HCT116 (cell line): ENCODE data around the gene KCNAB2. TPM values are rescaled to one million over a fixed set of nuclear protein-coding genes. Genes with fewer than 3 reads are reported as not detected.

Experiments used
- ATAC-seq: fragments of 200-7000 bp; cut with Tn5 transposase; 2 replicates; pipeline ENCODE4 v1.9.1; 2020; ENCODE audit warnings: mild to moderate bottlenecking, moderate library complexity
- BruUV-seq: library from RNA; stranded (reverse); fragments of 400-500 nt; replicated peaks from 2 replicates; lab custom pipeline; 2021; lab: Mats Ljungman, UMichigan
- CTCF ChIA-PET: fragments of 300-600 bp; sonication (Branson Sonifier 250); formaldehyde crosslinking; loops from one replicate; lab custom pipeline; 2021; ENCODE audit warnings: antibody characterized with exemption; lab: Charles Lee
- POLR2A ChIA-PET: fragments of 300-600, 350-600 bp; sonication (Branson Sonifier 250); formaldehyde crosslinking; loops from one replicate; lab custom pipeline; 2021; ENCODE audit warnings: antibody characterized with exemption; lab: Charles Lee
- RAD21 ChIA-PET, 2 experiments: fragments of 300-600 bp; sonication (Branson Sonifier 250); formaldehyde crosslinking; loops; one replicate each; lab custom pipeline; 2023; ENCODE audit warnings: low total read pairs in 2 of 2; ENCODE audit not compliant: uncharacterized antibody in 2 of 2, unreplicated experiment in 2 of 2, low non-redundant PET in 1 of 2; lab: Charles Lee
- DNase-seq: peaks from one replicate; pipeline ENCODE4 v3.0.0-alpha.2; 2010; ENCODE audit warnings: low read depth, low spot score
- H2AFZ ChIP-seq: fragments of 200-600 bp; shearing (Covaris generic), sonication (generic); 2 replicates; pipeline ENCODE4 v1.6.1; 2017; ENCODE audit warnings: low read depth, mixed run types, mixed read lengths, antibody characterized with exemption, low read length; ENCODE audit not compliant: poor library complexity, severe bottlenecking
- H3K27ac ChIP-seq: 2 replicates; pipeline ENCODE4 v1.5.1; 2012; ENCODE audit warnings: low read depth, low read length
- H3K27me3 ChIP-seq: fragments of 200-600 bp; sonication (generic); 2 replicates; pipeline ENCODE4 v1.6.1; 2016; ENCODE audit warnings: mixed run types, low read length, mixed read lengths; ENCODE audit not compliant: insufficient read depth
- H3K36me3 ChIP-seq, 2 experiments: fragments of 200-500 bp in 1 of 2; fragments of 200-600 bp in 1 of 2; sonication (Bioruptor generic) in 1 of 2; sonication (generic) in 1 of 2; 2 replicates each; pipeline versions ENCODE4 v1.5.1 to v1.6.1; 2014 to 2016; ENCODE audit warnings: low read length in 2 of 2, inconsistent platforms in 1 of 2, mixed read lengths in 1 of 2, mixed run types in 1 of 2; ENCODE audit not compliant: insufficient read depth in 2 of 2, control insufficient read depth in 1 of 2
- H3K4me1 ChIP-seq, 2 experiments: fragments of 200-600 bp in 1 of 2; sonication (generic) in 1 of 2; 2 replicates each; pipeline versions ENCODE4 v1.5.1 to v1.6.1; 2012 to 2017; ENCODE audit warnings: low read length in 2 of 2, inconsistent platforms in 1 of 2, mild to moderate bottlenecking in 1 of 2, mixed read lengths in 1 of 2, mixed run types in 1 of 2, moderate library complexity in 1 of 2; ENCODE audit not compliant: insufficient read depth in 2 of 2, control insufficient read depth in 1 of 2
- H3K4me2 ChIP-seq: fragments of 200-600 bp; sonication (generic); 2 replicates; pipeline ENCODE4 v1.6.1; 2017; ENCODE audit warnings: mixed run types, low read length, mixed read lengths
- H3K4me3 ChIP-seq, 2 experiments: fragments of 200-600 bp in 1 of 2; sonication (generic) in 1 of 2; replicated peaks in 1 of 2; 2 replicates each; pipeline ENCODE4 v1.5.1; 2011 to 2016; ENCODE audit warnings: low read length in 2 of 2, control low read depth in 1 of 2, low read depth in 1 of 2, mild to moderate bottlenecking in 1 of 2, mixed read lengths in 1 of 2, mixed run types in 1 of 2
- H3K79me2 ChIP-seq: fragments of 200-600 bp; sonication (generic); 2 replicates; pipeline ENCODE4 v1.6.1; 2017; ENCODE audit warnings: mild to moderate bottlenecking, mixed run types, low read length, moderate library complexity, mixed read lengths; ENCODE audit not compliant: insufficient read depth
- H3K9ac ChIP-seq: fragments of 200-600 bp; sonication (generic); 2 replicates; pipeline ENCODE4 v1.6.1; 2016; ENCODE audit warnings: low read length, mixed read lengths
- H3K9me2 ChIP-seq: fragments of 200-600 bp; sonication (generic), shearing (Covaris generic); 2 replicates; pipeline ENCODE4 v1.6.1; 2017; ENCODE audit warnings: mixed run types, mild to moderate bottlenecking, moderate library complexity; ENCODE audit not compliant: insufficient read depth
- H3K9me3 ChIP-seq, 2 experiments: fragments of 200-500 bp in 1 of 2; fragments of 200-600 bp in 1 of 2; sonication (Bioruptor generic) in 1 of 2; sonication (generic) in 1 of 2; 2 replicates each; pipeline ENCODE4 v1.6.1; 2014 to 2017; ENCODE audit warnings: low read length in 2 of 2, mixed read lengths in 2 of 2, inconsistent platforms in 1 of 2, low read depth in 1 of 2, mild to moderate bottlenecking in 1 of 2, mixed run types in 1 of 2, moderate library complexity in 1 of 2; ENCODE audit not compliant: control insufficient read depth in 1 of 2, insufficient read depth in 1 of 2
- H4K20me1 ChIP-seq: fragments of 200-600 bp; sonication (generic), shearing (Covaris generic); 2 replicates; pipeline ENCODE4 v1.6.1; 2017; ENCODE audit warnings: mixed run types, mild to moderate bottlenecking, moderate library complexity; ENCODE audit not compliant: insufficient read depth
- CBX3 ChIP-seq: IDR thresholded peaks from 2 replicates; pipeline ENCODE4 v1.6.1; 2012; ENCODE audit warnings: low read depth
- CEBPB ChIP-seq: IDR thresholded peaks from 2 replicates; pipeline ENCODE4 v1.6.1; 2012; ENCODE audit warnings: low read depth
- EZH2 ChIP-seq: fragments of 200-600 bp; sonication (generic); IDR thresholded peaks from 2 replicates; pipeline ENCODE4 v1.6.1; 2017; ENCODE audit warnings: antibody characterized with exemption, mixed run types
- FOSL1 ChIP-seq: IDR thresholded peaks from 2 replicates; pipeline ENCODE4 v1.6.1; 2012; ENCODE audit warnings: low read depth
- MAX ChIP-seq: IDR thresholded peaks from 2 replicates; pipeline ENCODE4 v1.6.1; 2012
- POLR2A ChIP-seq: IDR thresholded peaks from 2 replicates; pipeline ENCODE4 v1.7.0; 2011; ENCODE audit warnings: borderline replicate concordance; ENCODE audit not compliant: insufficient read depth, insufficient read length; ENCODE audit errors: extremely low read depth
- POLR2AphosphoS5 ChIP-seq: IDR thresholded peaks from 2 replicates; pipeline ENCODE4 v1.6.1; 2011; ENCODE audit warnings: mild to moderate bottlenecking, low read depth, low read length, moderate library complexity
- RAD21 ChIP-seq: IDR thresholded peaks from 2 replicates; pipeline ENCODE4 v1.6.1; 2012; ENCODE audit warnings: low read depth, mild to moderate bottlenecking
- YY1 ChIP-seq: IDR thresholded peaks from 2 replicates; pipeline ENCODE4 v1.6.1; 2011; ENCODE audit warnings: low read length, low read depth, moderate library complexity, mild to moderate bottlenecking; ENCODE audit not compliant: insufficient replicate concordance; ENCODE audit errors: extremely low read depth
- ZFX ChIP-seq: fragments of 450-650 bp; IDR thresholded peaks from 2 replicates; pipeline ENCODE4 v1.6.1; 2017
- ZNF274 ChIP-seq: fragments of 200-500 bp; sonication (Bioruptor generic); IDR thresholded peaks from 2 replicates; pipeline ENCODE4 v1.6.1; 2014; ENCODE audit warnings: mild to moderate bottlenecking, low read depth, low read length, inconsistent platforms
- intact Hi-C: fragments of 100-400 bp; cut with micrococcal nuclease; formaldehyde crosslinking; loops from 2 replicates; pipeline ENCODE4 v1.10.0; 2022
- total RNA-seq: library from RNA; stranded (reverse); gene quantifications from one replicate; pipeline ENCODE4 v1.2.1, GENCODE V29; 2021; ENCODE audit not compliant: unreplicated experiment
- TF ChIP-seq, protein P1 (sequence below): IDR thresholded peaks from 2 replicates; pipeline ENCODE4 v1.6.1; 2012
- TF ChIP-seq, protein P2 (sequence below): IDR thresholded peaks from 2 replicates; pipeline ENCODE4 v1.6.1; 2011; ENCODE audit warnings: mild to moderate bottlenecking, low read length, moderate library complexity; ENCODE audit not compliant: insufficient replicate concordance; ENCODE audit errors: extremely low read depth

Gene KCNAB2
- total RNA-seq, 1 experiment from 2014 or later, result 18.1 TPM

DNA sequence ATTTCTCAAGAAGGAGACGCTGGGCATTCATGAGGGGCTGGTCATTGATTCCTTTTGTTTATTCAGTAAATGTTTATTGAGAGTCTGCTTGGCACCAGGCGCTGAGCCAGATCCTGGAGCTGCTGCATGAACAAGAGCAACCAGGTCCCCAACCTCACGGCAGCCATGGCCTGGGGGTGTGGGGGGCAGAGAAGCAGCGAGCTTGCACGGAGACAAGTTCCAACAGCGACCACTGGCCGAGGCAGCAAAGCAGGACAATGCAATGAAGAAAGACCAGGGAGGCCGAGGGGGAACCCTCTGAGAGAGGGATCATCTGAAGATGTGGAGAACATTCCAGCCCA lies 7.5 kb downstream of the KCNAB2 start:
- no TSS peak for BruUV-seq
- Histone ChIP-seq H3K4me1 (no peaks in the 10 kb centered on the region), H2AFZ (no peak overlapping the region), H3K4me2 (no peak overlapping the region), H3K79me2 (no peaks in the 10 kb centered on the region), H3K27me3 (no peaks in the 10 kb centered on the region), H3K36me3 (no peaks in the 10 kb centered on the region), H3K9me2 (no peaks in the 10 kb centered on the region), H3K4me3 (no peak overlapping the region), H3K9ac (no peak overlapping the region), H3K27ac (no peak overlapping the region), H3K9me3 (no peaks in the 10 kb centered on the region), H4K20me1 (no peaks in the 10 kb centered on the region)
- ChIA-PET CTCF (interaction anchor here (0.8 to 1.6 kb wide), 5 partner anchors 28 to 192 kb away, joined by 3 to 11 read pairs (median 4); no protein-coding TSS in a partner anchor), RAD21 (interaction anchor here (0.5 to 1.4 kb wide), 3 partner anchors 58 to 192 kb away, joined by 4 to 5 read pairs (median 5); no protein-coding TSS in a partner anchor), POLR2A (no interaction called here)
- ATAC-seq (no peak), DNase-seq (no peak)
- no peak for TF ChIP-seq MAX
- TF ChIP-seq ZFX, result no peak
- TF ChIP-seq POLR2A, result no peak
- no peak for TF ChIP-seq RAD21
- no peak for TF ChIP-seq CBX3
- TF ChIP-seq POLR2AphosphoS5, result no peak
- no peak for TF ChIP-seq YY1
- TF ChIP-seq EZH2, result no peak
- no peak for TF ChIP-seq ZNF274
- no peak for TF ChIP-seq FOSL1
- TF ChIP-seq, protein P1, sequence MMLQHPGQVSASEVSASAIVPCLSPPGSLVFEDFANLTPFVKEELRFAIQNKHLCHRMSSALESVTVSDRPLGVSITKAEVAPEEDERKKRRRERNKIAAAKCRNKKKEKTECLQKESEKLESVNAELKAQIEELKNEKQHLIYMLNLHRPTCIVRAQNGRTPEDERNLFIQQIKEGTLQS, result no peak
- no peak for TF ChIP-seq CEBPB
- TF ChIP-seq, protein P2, sequence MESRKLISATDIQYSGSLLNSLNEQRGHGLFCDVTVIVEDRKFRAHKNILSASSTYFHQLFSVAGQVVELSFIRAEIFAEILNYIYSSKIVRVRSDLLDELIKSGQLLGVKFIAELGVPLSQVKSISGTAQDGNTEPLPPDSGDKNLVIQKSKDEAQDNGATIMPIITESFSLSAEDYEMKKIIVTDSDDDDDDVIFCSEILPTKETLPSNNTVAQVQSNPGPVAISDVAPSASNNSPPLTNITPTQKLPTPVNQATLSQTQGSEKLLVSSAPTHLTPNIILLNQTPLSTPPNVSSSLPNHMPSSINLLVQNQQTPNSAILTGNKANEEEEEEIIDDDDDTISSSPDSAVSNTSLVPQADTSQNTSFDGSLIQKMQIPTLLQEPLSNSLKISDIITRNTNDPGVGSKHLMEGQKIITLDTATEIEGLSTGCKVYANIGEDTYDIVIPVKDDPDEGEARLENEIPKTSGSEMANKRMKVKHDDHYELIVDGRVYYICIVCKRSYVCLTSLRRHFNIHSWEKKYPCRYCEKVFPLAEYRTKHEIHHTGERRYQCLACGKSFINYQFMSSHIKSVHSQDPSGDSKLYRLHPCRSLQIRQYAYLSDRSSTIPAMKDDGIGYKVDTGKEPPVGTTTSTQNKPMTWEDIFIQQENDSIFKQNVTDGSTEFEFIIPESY, result no peak
- intact Hi-C loops, result loop anchor here (1.0 to 10.0 kb wide), 4 partner anchors 46 to 292 kb away; partner anchors contain the start of gene CHD5
